CD4-positive, alpha-beta memory T cell (primary cell): Measurements from ENCODE around the gene CASP10. TPM values are rescaled to one million over a fixed set of nuclear protein-coding genes. Genes with fewer than 3 reads are reported as not detected.
"Not testable (repeated sequence)": the region's sequence is repeated elsewhere in the genome, so short reads cannot be mapped to it uniquely, and the experiment has no call there.

Source experiments
- CTCF ChIA-PET: fragments of 350-600 bp; sonication (Branson Sonifier 250); formaldehyde crosslinking; loops from one replicate; lab custom pipeline; 2021; ENCODE audit warnings: inconsistent platforms; ENCODE audit not compliant: partially characterized antibody; lab: Charles Lee
- POLR2A ChIA-PET: fragments of 350-600 bp; sonication (Branson Sonifier 250); formaldehyde crosslinking; loops from one replicate; lab custom pipeline; 2021; ENCODE audit not compliant: partially characterized antibody; lab: Charles Lee
- DNase-seq, 5 donors: peaks; one replicate each; pipeline versions ENCODE4 v3.0.0 to v3.0.0-alpha.2; 2020 to 2022; ENCODE audit warnings: mixed read lengths in 1 of 5
- H3K27ac ChIP-seq: one replicate; pipeline ENCODE4 v1.7.0; 2013; ENCODE audit warnings: low read depth, low read length
- H3K27me3 ChIP-seq: 2 replicates; pipeline ENCODE4 v1.7.0; 2013; ENCODE audit warnings: mild to moderate bottlenecking, low read length, moderate library complexity; ENCODE audit not compliant: insufficient read depth
- H3K36me3 ChIP-seq: 2 replicates; pipeline ENCODE4 v1.7.0; 2013; ENCODE audit warnings: mild to moderate bottlenecking, low read length, moderate library complexity; ENCODE audit not compliant: insufficient read depth
- H3K4me1 ChIP-seq: 2 replicates; pipeline ENCODE4 v1.7.0; 2013; ENCODE audit warnings: mild to moderate bottlenecking, low read length, moderate library complexity; ENCODE audit not compliant: insufficient read depth
- H3K4me3 ChIP-seq, 2 donors: one replicate each; pipeline ENCODE4 v1.7.0; 2013; ENCODE audit warnings: low read length in 2 of 2, mild to moderate bottlenecking in 1 of 2
- H3K9me3 ChIP-seq, 2 donors: one replicate each; pipeline ENCODE4 v1.7.0; 2013; ENCODE audit warnings: low read length in 2 of 2, control low read depth in 1 of 2; ENCODE audit not compliant: control insufficient read depth in 1 of 2
- H3K27ac Mint-ChIP-seq, 7 donors: one replicate each; pipeline ENCODE4 v1.8.0; 2020 to 2021; ENCODE audit warnings: mixed read lengths in 7 of 7, mild to moderate bottlenecking in 6 of 7, inconsistent platforms in 3 of 7, moderate library complexity in 3 of 7
- H3K27me3 Mint-ChIP-seq, 2 donors: one replicate each; pipeline ENCODE4 v1.8.0; 2020 to 2021; ENCODE audit warnings: mixed read lengths in 2 of 2
- H3K36me3 Mint-ChIP-seq, 2 donors: one replicate each; pipeline ENCODE4 v1.8.0; 2020 to 2021; ENCODE audit warnings: mixed read lengths in 2 of 2, inconsistent platforms in 1 of 2, mild to moderate bottlenecking in 1 of 2
- H3K4me1 Mint-ChIP-seq, 4 donors: one replicate each; pipeline ENCODE4 v1.8.0; 2020 to 2021; ENCODE audit warnings: mixed read lengths in 4 of 4, mild to moderate bottlenecking in 1 of 4
- H3K4me3 Mint-ChIP-seq, 8 donors: one replicate each; pipeline ENCODE4 v1.8.0; 2020 to 2021; ENCODE audit warnings: mixed read lengths in 8 of 8, mild to moderate bottlenecking in 7 of 8, moderate library complexity in 6 of 8, inconsistent platforms in 3 of 8
- H3K9me3 Mint-ChIP-seq, 8 donors: one replicate each; pipeline ENCODE4 v1.8.0; 2020 to 2021; ENCODE audit warnings: mixed read lengths in 8 of 8, mild to moderate bottlenecking in 5 of 8, inconsistent platforms in 3 of 8, moderate library complexity in 1 of 8
- intact Hi-C: fragments of 100-400 bp; cut with micrococcal nuclease; formaldehyde crosslinking; loops from one replicate; pipeline ENCODE4 v1.15.1; 2023
- polyA plus RNA-seq, 2 donors: library from polyadenylated mRNA; unstranded; fragments of 300-500 nt; fragmentation: Illumina TruSeq; gene quantifications; one replicate each; pipeline ENCODE4 v1.2.3, GENCODE V29; 2021
- total RNA-seq, 2 experiments: library from RNA; stranded (reverse); gene quantifications; one replicate each; pipeline ENCODE4 v1.2.3, GENCODE V29; 2021

CASP10 gene
- total and polyA plus RNA-seq, 4 experiments from 2014 or later: 15.3 to 36.6 (median 23.0) TPM

- H3K4me3 ChIP-seq: peak overlapping the region; percentile 54 to 87
- H3K9me3 ChIP-seq: no peaks in the 10 kb centered on the region
- Mint-ChIP-seq H3K4me3 (peak overlapping the region; percentile 90 to 99 (median 96)), H3K36me3 (peaks cover 25 to 41% of the 10 kb centered on the region in 2 donors), H3K27ac (peak overlapping the region; percentile 92 to 98 (median 96)), H3K27me3 (no peaks in the 10 kb centered on the region), H3K9me3 (peaks cover 0 to 3% (median 0%) of the 10 kb centered on the region in 8 donors), H3K4me1 (peaks cover 30 to 59% (median 44%) of the 10 kb centered on the region in 4 donors)
- peak in 1 of 5 donors; percentile 27 for DNase-seq
- H3K27ac ChIP-seq: peak overlapping the region; percentile 75
- CTCF ChIA-PET: interaction anchor here (0.6 to 3.4 kb wide), 32 partner anchors 9 to 996 kb away, joined by 3 to 280 read pairs (median 5); partner anchors contain the start of genes CASP8 and CFLAR
- peaks cover 10% of the 10 kb centered on the region for H3K36me3 ChIP-seq
- no peaks in the 10 kb centered on the region for H3K27me3 ChIP-seq
- intact Hi-C loops: loop anchor here (1.0 to 2.0 kb wide), 5 partner anchors 29 to 995 kb away; no protein-coding TSS in a partner anchor
- H3K4me1 ChIP-seq: peaks cover 43% of the 10 kb centered on the region
- POLR2A ChIA-PET: interaction anchor here (0.5 to 2.9 kb wide), 24 partner anchors 10 to 319 kb away, joined by 3 to 109 read pairs (median 4); partner anchors contain the start of genes CASP8, CFLAR, CLK1 and NDUFB3
These were observed 405 bp downstream of the CASP10 start for GRCh38 chr2:201183365-201183727.

DNA sequence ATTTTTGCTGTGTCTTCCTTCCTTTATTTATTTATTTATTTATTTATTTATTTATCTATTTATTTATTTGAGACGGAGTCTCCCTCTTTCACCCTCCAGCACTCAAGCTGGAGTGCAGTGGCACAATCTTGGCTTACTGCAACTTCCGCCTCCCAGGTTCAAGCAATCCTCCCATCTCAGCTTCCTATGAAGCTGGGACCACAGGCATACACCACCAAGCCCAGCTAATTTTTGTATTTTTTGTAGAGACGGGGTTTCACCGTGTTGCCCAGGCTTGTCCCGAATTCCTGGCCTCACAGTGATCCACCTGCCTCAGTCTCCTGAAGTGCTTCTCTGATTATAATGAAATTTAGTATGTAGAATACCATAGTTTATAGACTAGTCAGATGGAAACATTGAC is 894 bp downstream of the CASP10 start:
- not testable (repeated sequence) for DNase-seq
- peak overlapping the region; percentile 75 for H3K27ac ChIP-seq
- CTCF ChIA-PET: interaction anchor here (0.9 to 3.4 kb wide), 12 partner anchors 8 to 277 kb away, joined by 3 to 280 read pairs (median 13); no protein-coding TSS in a partner anchor

GRCh38 chr2:201184248-201184647 is 1.3 kb downstream of the CASP10 start:
- DNase-seq, H3K27me3 ChIP-seq, H3K27me3 Mint-ChIP-seq, H3K9me3 Mint-ChIP-seq, intact Hi-C loops, H3K9me3 ChIP-seq: not testable (repeated sequence)
- ChIA-PET POLR2A (interaction anchor here (0.7 to 2.9 kb wide), 5 partner anchors 9 to 194 kb away, joined by 3 to 109 read pairs (median 23); partner anchors contain the start of gene CFLAR), CTCF (interaction anchor here (2.1 to 3.4 kb wide), 5 partner anchors 11 to 180 kb away, joined by 10 to 280 read pairs (median 16); no protein-coding TSS in a partner anchor)
- peaks cover 28 to 45% of the 10 kb centered on the region in 2 donors for H3K36me3 Mint-ChIP-seq
- peak overlapping the region; percentile 72 to 97 (median 92) for H3K27ac Mint-ChIP-seq
- Histone ChIP-seq H3K4me1 (peaks cover 52% of the 10 kb centered on the region), H3K4me3 (peak overlapping the region in 1 of 2 donors; percentile 87), H3K36me3 (peaks cover 10% of the 10 kb centered on the region), H3K27ac (peak overlapping the region; percentile 75)
- H3K4me1 Mint-ChIP-seq: peaks cover 32 to 68% (median 46%) of the 10 kb centered on the region in 4 donors
- H3K4me3 Mint-ChIP-seq: peak overlapping the region; percentile 90 to 99 (median 96)

More for the DNA sequence above, 894 bp downstream of the CASP10 start:
- peaks cover 28 to 44% of the 10 kb centered on the region in 2 donors for H3K36me3 Mint-ChIP-seq
- H3K4me3 Mint-ChIP-seq: peak overlapping the region; percentile 90 to 99 (median 96)
- H3K9me3 ChIP-seq, H3K9me3 Mint-ChIP-seq, H3K27me3 Mint-ChIP-seq, H3K27me3 ChIP-seq: not testable (repeated sequence)
- H3K36me3 ChIP-seq: peaks cover 10% of the 10 kb centered on the region
- peak overlapping the region; percentile 72 to 97 (median 92) for H3K27ac Mint-ChIP-seq
- peaks cover 32 to 64% (median 46%) of the 10 kb centered on the region in 4 donors for H3K4me1 Mint-ChIP-seq
- H3K4me1 ChIP-seq: peaks cover 48% of the 10 kb centered on the region
- H3K4me3 ChIP-seq: peak overlapping the region; percentile 54 to 87
- intact Hi-C loops: loop anchor here (1.0 to 2.0 kb wide), 5 partner anchors 28 to 995 kb away; no protein-coding TSS in a partner anchor
- POLR2A ChIA-PET: interaction anchor here (0.5 to 2.9 kb wide), 13 partner anchors 9 to 294 kb away, joined by 3 to 109 read pairs (median 4); partner anchors contain the start of genes CASP8, CFLAR, NDUFB3 and NIF3L1

GRCh38 chr2:201185863-201186262 is 2.9 kb downstream of the CASP10 start:
- H3K9me3 ChIP-seq: no peaks in the 10 kb centered on the region
- Mint-ChIP-seq H3K36me3 (peaks cover 34 to 54% of the 10 kb centered on the region in 2 donors), H3K4me1 (peaks cover 37 to 82% (median 53%) of the 10 kb centered on the region in 4 donors), H3K27me3 (no peaks in the 10 kb centered on the region), H3K27ac (peak overlapping the region; percentile 74 to 92 (median 88)), H3K9me3 (peaks cover 0 to 3% (median 0%) of the 10 kb centered on the region in 8 donors), H3K4me3 (peak overlapping the region; percentile 90 to 99 (median 96))
- H3K27ac ChIP-seq: peak overlapping the region; percentile 33
- ChIA-PET CTCF (interaction anchor here (0.5 to 4.6 kb wide), 6 partner anchors 8 to 1521 kb away, joined by 3 to 53 read pairs (median 4); no protein-coding TSS in a partner anchor), POLR2A (interaction anchor here (1.0 to 1.4 kb wide), 3 partner anchors 9 to 47 kb away, joined by 3 to 6 read pairs (median 6); no protein-coding TSS in a partner anchor)
- intact Hi-C loops: no loop called here
- H3K4me3 ChIP-seq: peak overlapping the region in 1 of 2 donors; percentile 18
- no peaks in the 10 kb centered on the region for H3K27me3 ChIP-seq
- peaks cover 67% of the 10 kb centered on the region for H3K4me1 ChIP-seq
- DNase-seq: no peak
- H3K36me3 ChIP-seq: peaks cover 10% of the 10 kb centered on the region

DNA sequence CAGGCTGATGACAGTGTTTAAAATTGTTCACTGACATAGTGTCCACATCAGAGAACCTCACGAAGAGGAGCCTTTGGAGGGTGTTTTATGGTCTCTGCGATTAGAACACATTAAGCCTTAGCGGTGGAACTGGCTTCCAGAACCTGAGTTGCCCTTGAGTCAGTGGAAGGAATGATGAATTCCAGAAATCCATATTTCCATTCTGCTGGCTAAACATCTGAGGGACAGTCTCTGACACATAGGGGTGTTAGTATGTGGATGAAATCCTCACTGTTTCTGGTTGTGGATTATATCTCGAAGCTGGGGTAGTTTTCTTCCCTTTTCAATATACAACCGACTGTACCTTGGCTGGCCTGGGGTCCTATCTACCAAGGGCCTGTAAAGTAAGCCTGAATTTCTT is 4.0 kb downstream of the CASP10 start:
- Histone ChIP-seq H3K4me3 (no peak overlapping the region), H3K27ac (no peak overlapping the region), H3K27me3 (no peaks in the 10 kb centered on the region), H3K4me1 (peaks cover 78% of the 10 kb centered on the region), H3K36me3 (peaks cover 10% of the 10 kb centered on the region), H3K9me3 (no peaks in the 10 kb centered on the region)
- Mint-ChIP-seq H3K9me3 (peaks cover 0 to 3% (median 0%) of the 10 kb centered on the region in 8 donors), H3K4me3 (peak overlapping the region in 7 of 8 donors; percentile 16 to 96 (median 52)), H3K4me1 (peaks cover 46 to 93% (median 64%) of the 10 kb centered on the region in 4 donors), H3K36me3 (peaks cover 42 to 62% of the 10 kb centered on the region in 2 donors), H3K27me3 (no peaks in the 10 kb centered on the region), H3K27ac (peak overlapping the region in 5 of 7 donors; percentile 49 to 92 (median 78))
- POLR2A ChIA-PET: no interaction called here
- CTCF ChIA-PET: interaction anchor here (2.6 to 4.6 kb wide), 2 partner anchors 9 to 46 kb away, joined by 8 to 53 read pairs; no protein-coding TSS in a partner anchor
- intact Hi-C loops: no loop called here
- DNase-seq: no peak

- H3K36me3 ChIP-seq: peaks cover 10% of the 10 kb centered on the region
- CTCF ChIA-PET: interaction anchor here (1.3 to 4.6 kb wide), 3 partner anchors 11 to 45 kb away, joined by 3 to 53 read pairs (median 8); no protein-coding TSS in a partner anchor
- peaks cover 86% of the 10 kb centered on the region for H3K4me1 ChIP-seq
- H3K4me3 ChIP-seq: no peak overlapping the region
- Mint-ChIP-seq H3K4me1 (peaks cover 54 to 98% (median 71%) of the 10 kb centered on the region in 4 donors), H3K27me3 (no peaks in the 10 kb centered on the region), H3K27ac (peak overlapping the region; percentile 48 to 92 (median 81)), H3K36me3 (peaks cover 47 to 58% of the 10 kb centered on the region in 2 donors), H3K9me3 (peaks cover 0 to 3% (median 0%) of the 10 kb centered on the region in 8 donors), H3K4me3 (peak overlapping the region in 5 of 8 donors; percentile 13 to 68 (median 45))
- no peak for DNase-seq
- H3K27me3 ChIP-seq: no peaks in the 10 kb centered on the region
- POLR2A ChIA-PET: no interaction called here
- intact Hi-C loops: no loop called here
- peak overlapping the region; percentile 6 for H3K27ac ChIP-seq
- no peaks in the 10 kb centered on the region for H3K9me3 ChIP-seq
These were observed 5.5 kb downstream of the CASP10 start for GRCh38 chr2:201188449-201188848.
